Measurements from ENCODE around the gene SDR39U1. TPM values are rescaled to one million over a fixed set of nuclear protein-coding genes. Genes with fewer than 3 reads are reported as not detected.

The SDR39U1 gene
- total and polyA plus RNA-seq, 2 experiments from 2014 or later: 34.1 to 99.7 TPM

DNA sequence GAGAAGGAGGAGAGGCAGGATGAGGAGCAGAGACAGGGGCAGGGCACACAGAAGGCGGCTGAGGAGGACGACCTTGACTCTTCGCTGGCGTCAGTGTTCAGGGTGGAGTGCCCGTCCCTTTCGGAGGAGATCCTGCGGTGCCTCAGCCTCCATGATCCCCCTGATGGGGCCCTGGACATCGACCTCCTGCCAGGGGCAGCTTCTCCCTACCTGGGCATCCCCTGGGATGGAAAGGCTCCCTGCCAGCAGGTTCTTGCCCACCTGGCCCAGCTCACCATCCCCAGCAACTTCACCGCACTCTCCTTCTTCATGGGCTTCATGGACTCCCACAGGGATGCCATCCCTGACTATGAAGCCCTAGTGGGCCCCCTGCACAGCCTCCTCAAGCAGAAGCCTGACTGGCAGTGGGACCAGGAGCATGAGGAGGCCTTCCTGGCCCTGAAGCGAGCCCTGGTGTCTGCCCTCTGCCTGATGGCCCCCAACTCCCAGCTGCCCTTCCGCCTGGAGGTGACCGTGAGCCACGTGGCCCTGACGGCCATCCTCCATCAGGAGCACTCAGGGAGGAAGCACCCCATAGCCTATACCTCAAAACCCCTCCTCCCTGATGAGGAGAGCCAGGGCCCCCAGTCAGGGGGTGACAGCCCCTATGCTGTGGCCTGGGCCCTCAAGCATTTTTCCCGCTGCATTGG is 27.7 kb downstream of the SDR39U1 start:
- no peaks in the 10 kb centered on the region for H3K9me3 ChIP-seq (ENCODE audit: low read depth)
- no peak for DNase-seq (ENCODE audit: low spot score)
- H3K4me1 ChIP-seq (ENCODE audit: insufficient read depth): no peaks in the 10 kb centered on the region
- TF ChIP-seq EZH2phosphoT487 (IDR thresholded peaks at IDR 0.05; ENCODE audit: low read depth, severe bottlenecking, unreplicated experiment) (no peak), EZH2 (IDR thresholded peaks at IDR 0.05; ENCODE audit: borderline replicate concordance) (no peak)
- TF ChIP-seq, protein P1, sequence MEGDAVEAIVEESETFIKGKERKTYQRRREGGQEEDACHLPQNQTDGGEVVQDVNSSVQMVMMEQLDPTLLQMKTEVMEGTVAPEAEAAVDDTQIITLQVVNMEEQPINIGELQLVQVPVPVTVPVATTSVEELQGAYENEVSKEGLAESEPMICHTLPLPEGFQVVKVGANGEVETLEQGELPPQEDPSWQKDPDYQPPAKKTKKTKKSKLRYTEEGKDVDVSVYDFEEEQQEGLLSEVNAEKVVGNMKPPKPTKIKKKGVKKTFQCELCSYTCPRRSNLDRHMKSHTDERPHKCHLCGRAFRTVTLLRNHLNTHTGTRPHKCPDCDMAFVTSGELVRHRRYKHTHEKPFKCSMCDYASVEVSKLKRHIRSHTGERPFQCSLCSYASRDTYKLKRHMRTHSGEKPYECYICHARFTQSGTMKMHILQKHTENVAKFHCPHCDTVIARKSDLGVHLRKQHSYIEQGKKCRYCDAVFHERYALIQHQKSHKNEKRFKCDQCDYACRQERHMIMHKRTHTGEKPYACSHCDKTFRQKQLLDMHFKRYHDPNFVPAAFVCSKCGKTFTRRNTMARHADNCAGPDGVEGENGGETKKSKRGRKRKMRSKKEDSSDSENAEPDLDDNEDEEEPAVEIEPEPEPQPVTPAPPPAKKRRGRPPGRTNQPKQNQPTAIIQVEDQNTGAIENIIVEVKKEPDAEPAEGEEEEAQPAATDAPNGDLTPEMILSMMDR (IDR thresholded peaks at IDR 0.05; ENCODE audit: poor library complexity): no peak
- H3K9me2 ChIP-seq (replicated peaks; ENCODE audit: insufficient read depth): no peaks in the 10 kb centered on the region
- no peaks in the 10 kb centered on the region for H4K20me1 ChIP-seq (ENCODE audit: insufficient read depth, poor library complexity, severe bottlenecking)
- H3K79me2 ChIP-seq: no peaks in the 10 kb centered on the region
- no peaks in the 10 kb centered on the region for H3K36me3 ChIP-seq (replicated peaks; ENCODE audit: insufficient read depth, low read depth)
- 96% methylated on average over 15 of the region's 15 CpGs for WGBS (ENCODE audit: low lambda C conversion rate, missing lambda C conversion rate)
- H2AFZ ChIP-seq: no peak overlapping the region
- no peaks in the 10 kb centered on the region for H3K27me3 ChIP-seq
- no peak overlapping the region for H3K4me2 ChIP-seq
- H3K4me3 ChIP-seq: no peak overlapping the region
- no peak overlapping the region for H3K27ac ChIP-seq

GRCh38 chr14:24414077-24414476 is 28.5 kb downstream of the SDR39U1 start:
- no peaks in the 10 kb centered on the region for H3K4me1 ChIP-seq (ENCODE audit: insufficient read depth)
- no peak overlapping the region for H2AFZ ChIP-seq
- H3K9me2 ChIP-seq (replicated peaks; ENCODE audit: insufficient read depth): no peaks in the 10 kb centered on the region
- H3K4me3 ChIP-seq: no peak overlapping the region
- H4K20me1 ChIP-seq (ENCODE audit: insufficient read depth, poor library complexity, severe bottlenecking): no peaks in the 10 kb centered on the region
- 90% methylated on average over 1 of the region's 1 CpG for WGBS (ENCODE audit: low lambda C conversion rate, missing lambda C conversion rate)
- no peak for TF ChIP-seq EZH2phosphoT487 (IDR thresholded peaks at IDR 0.05; ENCODE audit: low read depth, severe bottlenecking, unreplicated experiment)
- TF ChIP-seq, protein P1 (IDR thresholded peaks at IDR 0.05; ENCODE audit: poor library complexity): no peak
- TF ChIP-seq EZH2 (IDR thresholded peaks at IDR 0.05; ENCODE audit: borderline replicate concordance): no peak
- no peak for DNase-seq (ENCODE audit: low spot score)
- no peaks in the 10 kb centered on the region for H3K79me2 ChIP-seq
- no peaks in the 10 kb centered on the region for H3K9me3 ChIP-seq (ENCODE audit: low read depth)
- H3K36me3 ChIP-seq (replicated peaks; ENCODE audit: insufficient read depth, low read depth): no peaks in the 10 kb centered on the region
- H3K4me2 ChIP-seq: no peak overlapping the region
- no peak overlapping the region for H3K27ac ChIP-seq
- no peaks in the 10 kb centered on the region for H3K27me3 ChIP-seq

DNA sequence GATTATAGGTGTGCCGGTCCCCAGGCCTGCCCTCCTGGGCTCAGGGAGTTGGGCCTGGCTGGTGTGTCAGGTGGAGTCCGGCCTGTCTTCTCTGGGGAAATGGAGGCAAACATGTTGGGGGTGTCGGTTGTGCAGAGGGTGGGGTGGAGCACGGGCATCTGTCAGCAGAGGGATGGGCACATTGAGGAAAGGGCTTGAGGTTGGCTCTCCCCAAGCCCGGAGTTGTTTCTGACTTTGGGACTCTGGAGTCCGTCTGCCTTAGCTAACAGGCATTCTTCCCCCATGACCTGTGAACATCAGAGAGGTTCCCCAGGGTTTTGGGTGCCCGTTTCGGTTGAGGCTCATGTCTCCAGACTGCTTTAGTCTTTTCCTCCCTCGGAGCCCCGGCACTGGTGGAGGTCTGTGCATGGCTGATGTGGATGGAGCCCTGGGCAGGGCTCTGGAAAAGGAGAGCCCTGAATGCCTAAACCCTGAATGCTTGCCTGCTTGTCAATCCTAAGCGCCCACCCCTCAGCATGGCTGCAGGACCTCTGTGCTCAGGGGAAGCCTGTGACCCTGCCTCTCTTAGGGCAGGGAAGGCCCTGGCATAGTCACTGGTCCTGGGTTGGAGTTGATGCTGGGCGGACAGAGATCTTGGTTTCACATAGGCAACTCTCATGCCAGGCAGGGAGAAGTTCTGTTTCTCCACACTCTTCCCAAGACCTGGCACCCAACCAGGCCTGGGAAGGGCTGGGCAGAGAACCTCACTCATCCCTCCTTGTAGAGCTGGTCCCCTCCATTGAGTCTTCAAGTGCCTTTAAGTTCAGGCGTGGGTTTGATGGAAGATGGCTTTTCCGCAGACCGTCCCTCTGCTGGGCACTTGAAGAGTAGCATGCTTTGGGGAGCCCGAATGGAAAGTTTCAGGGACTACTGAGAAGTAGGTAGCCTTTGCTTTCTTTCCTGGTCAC is 30.9 kb downstream of the SDR39U1 start:
- Histone ChIP-seq H3K27me3 (no peaks in the 10 kb centered on the region), H4K20me1 (ENCODE audit: insufficient read depth, poor library complexity, severe bottlenecking) (no peaks in the 10 kb centered on the region), H3K36me3 (replicated peaks; ENCODE audit: insufficient read depth, low read depth) (no peaks in the 10 kb centered on the region), H3K79me2 (peaks cover 7% of the 10 kb centered on the region), H2AFZ (no peak overlapping the region), H3K9me2 (replicated peaks; ENCODE audit: insufficient read depth) (no peaks in the 10 kb centered on the region), H3K9me3 (ENCODE audit: low read depth) (no peaks in the 10 kb centered on the region), H3K4me3 (no peak overlapping the region), H3K27ac (no peak overlapping the region), H3K4me1 (ENCODE audit: insufficient read depth) (no peaks in the 10 kb centered on the region), H3K4me2 (no peak overlapping the region)
- TF ChIP-seq, protein P1 (IDR thresholded peaks at IDR 0.05; ENCODE audit: poor library complexity): peak; percentile 56
- no peak for TF ChIP-seq EZH2phosphoT487 (IDR thresholded peaks at IDR 0.05; ENCODE audit: low read depth, severe bottlenecking, unreplicated experiment)
- 73% methylated on average over 16 of the region's 16 CpGs for WGBS (ENCODE audit: low lambda C conversion rate, missing lambda C conversion rate)
- DNase-seq (ENCODE audit: low spot score): peak; percentile 67

All from hepatocyte (in vitro differentiated cells).